GM18511 (cell line): ENCODE measurements around the gene IL3.
A peak's percentile ranks its signal among the peaks of the same experiment; 100 is the strongest.

ENCODE experiments used
- ATAC-seq: cut with Tn5 transposase; IDR thresholded peaks from one replicate; pipeline ENCODE4 v1.9.1; 2021; ENCODE audit warnings: mild to moderate bottlenecking, moderate library complexity; ENCODE audit not compliant: unreplicated experiment

IL3 gene

DNA sequence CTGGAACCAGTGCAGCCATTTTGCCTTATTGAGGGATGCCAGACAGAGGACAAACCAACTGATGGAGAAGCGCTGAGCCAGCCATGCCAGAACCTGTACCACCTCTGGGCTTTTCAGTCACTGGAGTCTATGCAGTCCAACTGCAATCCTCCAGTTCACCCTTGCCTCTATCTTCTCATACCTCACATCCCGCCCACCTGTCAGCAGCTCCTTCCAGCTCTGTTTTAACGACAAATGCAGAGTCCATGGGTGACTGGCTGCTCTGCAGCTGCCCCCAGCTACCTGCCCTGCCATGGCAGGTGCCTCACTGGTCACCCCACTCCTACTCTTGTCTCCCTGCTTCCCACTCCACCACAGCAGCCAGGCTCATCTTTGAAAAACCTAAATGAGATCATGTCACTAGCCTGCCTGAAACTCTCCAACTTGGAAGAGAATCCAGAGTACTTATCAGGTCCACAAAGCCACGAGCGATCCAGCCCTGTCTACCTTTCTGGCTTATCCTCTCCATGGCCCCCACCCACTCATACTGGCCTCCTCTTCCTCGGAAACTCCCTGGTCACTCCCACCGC, 35.0 kb upstream of the IL3 start:
- ATAC-seq: no peak

DNA sequence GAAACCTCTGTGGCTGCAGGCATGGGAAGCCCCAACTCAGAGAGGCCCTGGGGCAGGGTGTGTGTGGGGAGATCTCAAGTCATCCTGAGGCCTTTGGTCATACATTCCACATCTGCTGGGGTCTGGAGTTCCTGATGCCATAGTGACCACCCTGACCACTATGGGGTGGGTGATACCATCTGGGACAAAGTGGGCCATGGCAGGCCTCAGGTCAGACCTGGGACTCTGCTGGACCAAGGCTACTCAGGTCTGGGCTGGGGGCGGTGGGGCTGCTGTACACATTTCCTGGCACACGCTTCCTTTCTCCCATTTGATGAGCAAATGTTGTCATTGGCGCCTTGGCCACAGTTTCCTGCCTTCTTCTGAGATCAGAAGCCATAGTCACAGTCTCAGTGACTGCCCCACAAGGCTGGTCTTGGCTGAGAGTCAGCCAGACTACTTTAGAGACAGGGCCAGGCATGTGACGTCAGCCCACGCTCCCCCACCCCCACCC, 33.9 kb upstream of the IL3 start:
- ATAC-seq: no peak

- ATAC-seq: peak; percentile 59
Measured at GRCh38 chr5:132027027-132027426, 33.4 kb upstream of the IL3 start.

DNA sequence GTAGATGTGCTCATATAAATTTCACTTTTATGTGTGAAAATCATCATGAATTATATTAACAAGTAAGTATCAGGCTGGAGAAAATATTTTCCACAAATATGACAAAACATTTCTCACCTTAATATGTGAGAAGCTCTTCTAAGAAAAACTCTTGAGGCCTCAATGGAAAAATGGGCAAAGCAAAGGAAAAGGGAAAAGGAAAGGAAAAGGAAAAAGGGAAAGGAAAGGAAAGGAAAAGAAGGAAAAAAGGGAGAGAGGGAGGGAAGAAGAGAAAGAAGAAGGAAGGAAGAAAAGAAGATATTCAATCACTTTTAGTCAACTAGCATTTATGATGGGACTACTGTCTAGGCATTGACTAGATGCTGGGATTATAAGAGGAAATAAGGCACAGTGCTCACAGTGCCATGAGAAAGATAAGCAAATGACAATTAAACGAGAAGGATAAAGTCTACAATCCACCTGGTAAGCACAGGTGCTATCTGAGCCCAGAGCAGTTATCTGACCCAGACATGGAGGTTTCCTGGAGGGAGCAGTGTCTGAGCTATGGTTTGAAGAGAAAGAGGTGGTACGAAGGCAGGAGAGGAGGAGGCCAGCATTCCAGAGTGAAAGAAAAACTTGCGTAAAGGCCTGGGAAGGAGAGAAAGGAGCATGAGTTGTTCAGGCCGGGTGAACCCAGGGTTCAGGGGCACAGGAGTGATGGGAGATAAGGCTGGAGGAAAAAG, 30.7 kb upstream of the IL3 start:
- no peak for ATAC-seq

GRCh38 chr5:132030610-132031009, 29.8 kb upstream of the IL3 start:
- no peak for ATAC-seq

- no peak for ATAC-seq
Measured at GRCh38 chr5:132032196-132032595, 28.3 kb upstream of the IL3 start.

DNA sequence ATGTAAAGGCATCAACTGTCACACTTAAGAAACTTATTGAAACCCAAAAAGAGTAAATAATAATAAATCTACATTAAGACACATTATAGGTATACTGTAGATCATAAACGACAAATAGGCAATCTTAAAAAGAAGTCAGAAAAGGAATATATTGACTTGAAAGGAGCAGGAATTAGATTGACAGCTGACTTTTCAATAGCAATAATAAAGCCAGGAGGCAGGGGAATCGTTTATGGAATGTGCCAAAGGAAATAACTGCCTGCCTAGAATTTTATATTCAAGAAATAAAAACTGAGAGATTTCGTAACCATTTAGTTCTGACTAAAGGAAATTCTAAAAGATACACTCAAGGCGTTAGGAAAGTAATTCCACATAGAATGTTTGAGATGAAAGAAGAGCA, 27.3 kb upstream of the IL3 start:
- no peak for ATAC-seq

- no peak for ATAC-seq
Measured at GRCh38 chr5:132037353-132037752, 23.1 kb upstream of the IL3 start.

DNA sequence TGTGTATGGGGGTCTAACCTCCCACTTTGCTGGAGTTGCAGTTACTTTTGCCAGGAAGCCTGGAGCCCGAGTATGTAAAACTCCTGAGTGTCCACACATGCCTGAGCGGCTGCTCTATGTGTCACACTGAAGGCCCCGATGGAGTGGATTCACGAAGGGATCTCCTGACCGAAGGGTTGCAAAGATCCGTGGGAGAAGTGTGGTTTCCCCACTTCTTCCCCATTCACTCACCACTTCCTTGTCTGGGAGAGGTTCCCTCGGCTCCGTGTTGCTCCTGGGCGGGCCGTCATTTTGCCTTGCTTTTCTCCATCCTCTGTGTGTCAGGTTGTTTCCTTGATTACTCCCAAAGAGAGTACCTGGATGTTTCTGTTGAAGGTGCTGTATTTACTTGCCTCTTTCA, 16.2 kb upstream of the IL3 start:
- ATAC-seq: no peak

GRCh38 chr5:132046880-132047299, 13.6 kb upstream of the IL3 start:
- ATAC-seq: no peak

DNA sequence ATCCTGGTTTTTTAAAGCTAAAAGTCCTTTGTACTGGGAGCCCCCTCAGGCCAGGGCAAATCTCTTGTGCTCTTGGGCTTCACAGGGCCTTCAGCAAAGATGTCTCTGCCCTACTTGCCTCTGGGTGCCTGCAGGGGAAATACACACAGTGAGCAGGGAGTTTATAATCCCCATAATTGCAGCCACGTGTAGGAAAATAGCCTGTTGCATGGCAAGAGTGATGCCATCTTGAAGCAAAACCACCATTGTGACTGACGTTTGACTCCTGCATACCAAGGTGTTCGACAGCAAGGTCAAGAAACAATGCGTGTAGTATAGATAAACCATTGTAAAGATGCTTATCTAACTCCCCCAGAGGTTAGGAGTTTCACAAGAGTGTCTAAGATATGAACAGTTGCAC, 11.4 kb upstream of the IL3 start:
- ATAC-seq: no peak

DNA sequence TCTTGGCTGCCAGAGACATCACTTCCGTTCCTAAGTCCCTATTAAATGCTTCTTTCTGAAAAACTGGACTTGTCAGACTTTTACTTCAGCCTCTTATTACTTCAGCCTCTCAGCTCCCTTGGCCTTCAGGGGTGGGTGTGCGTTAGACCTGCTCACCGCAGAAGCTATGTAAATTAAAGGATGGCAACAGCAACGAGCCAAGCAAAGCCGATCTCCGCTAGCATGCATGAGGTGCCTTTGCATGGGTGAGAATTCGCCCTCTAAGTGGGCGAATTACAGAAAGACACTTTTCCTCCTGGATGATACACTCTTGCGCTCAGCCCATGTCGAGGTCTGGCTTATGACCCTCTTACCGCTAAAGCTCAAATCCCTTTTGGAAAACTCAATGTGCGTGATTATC, 10.9 kb upstream of the IL3 start:
- no peak for ATAC-seq

DNA sequence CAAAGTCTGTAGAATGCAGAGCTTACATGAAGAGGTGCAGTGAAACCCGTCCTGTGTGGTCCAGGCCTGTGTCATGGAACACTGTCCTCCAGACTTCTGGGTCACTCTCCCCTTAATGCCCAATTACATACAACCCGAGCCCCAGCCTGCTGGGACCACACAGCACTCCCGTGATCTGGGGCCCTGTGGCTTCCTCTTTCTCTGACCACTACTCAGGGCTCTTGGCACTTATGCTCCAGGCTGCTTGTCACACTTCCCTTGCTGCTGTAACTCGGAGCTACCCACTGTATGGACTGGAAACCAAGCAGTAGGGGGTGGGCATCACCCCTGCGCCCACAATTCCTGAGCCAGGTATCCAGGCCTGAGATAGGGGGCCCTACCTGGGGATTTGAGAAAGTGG, 10.3 kb upstream of the IL3 start:
- ATAC-seq: no peak

DNA sequence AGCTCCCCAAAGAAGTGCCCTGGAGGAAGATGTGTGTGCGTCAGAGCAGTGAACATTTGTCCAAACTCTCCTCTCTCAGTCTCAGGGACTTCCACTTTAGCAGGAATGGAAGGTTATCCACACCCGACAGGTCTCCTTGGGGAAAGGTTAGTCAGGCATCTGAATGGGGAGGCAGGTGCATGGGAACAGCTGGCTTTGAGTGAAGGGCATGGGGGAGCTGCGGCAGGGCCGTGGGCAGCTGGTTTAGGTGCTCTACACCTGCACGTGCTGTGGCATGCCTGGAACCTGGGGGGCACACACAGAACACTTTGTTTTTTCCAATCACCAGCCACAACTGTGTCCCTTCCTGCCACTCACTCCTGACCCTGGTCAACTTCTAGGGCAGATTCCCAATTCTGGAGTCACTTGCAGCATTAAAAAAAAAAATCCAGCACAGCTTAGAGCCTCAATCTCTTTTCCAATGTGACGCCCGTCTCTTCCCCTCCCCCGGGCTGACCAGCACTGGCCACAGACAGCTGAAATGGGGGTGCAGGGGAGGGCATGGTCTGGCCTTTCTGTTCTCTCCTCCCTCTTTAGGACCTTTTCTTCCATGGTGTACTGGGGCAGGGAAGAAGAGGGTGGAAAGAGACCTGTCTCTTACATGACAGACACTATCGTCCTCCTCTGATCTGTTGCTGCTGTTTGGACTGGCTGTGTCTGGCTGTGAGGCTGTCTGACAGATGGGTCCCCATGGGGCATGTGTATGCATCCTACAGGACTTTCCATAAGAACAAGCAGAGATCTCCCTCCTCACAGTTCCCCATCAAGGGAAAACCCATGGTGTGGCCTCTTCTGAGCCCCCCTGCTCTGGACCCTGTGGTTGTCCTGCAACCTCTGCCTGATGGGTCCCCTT, 9.5 kb upstream of the IL3 start:
- ATAC-seq: no peak

- no peak for ATAC-seq
Measured at GRCh38 chr5:132052520-132052919, 7.9 kb upstream of the IL3 start.

- no peak for ATAC-seq
Measured at GRCh38 chr5:132053483-132053882, 7.0 kb upstream of the IL3 start.

DNA sequence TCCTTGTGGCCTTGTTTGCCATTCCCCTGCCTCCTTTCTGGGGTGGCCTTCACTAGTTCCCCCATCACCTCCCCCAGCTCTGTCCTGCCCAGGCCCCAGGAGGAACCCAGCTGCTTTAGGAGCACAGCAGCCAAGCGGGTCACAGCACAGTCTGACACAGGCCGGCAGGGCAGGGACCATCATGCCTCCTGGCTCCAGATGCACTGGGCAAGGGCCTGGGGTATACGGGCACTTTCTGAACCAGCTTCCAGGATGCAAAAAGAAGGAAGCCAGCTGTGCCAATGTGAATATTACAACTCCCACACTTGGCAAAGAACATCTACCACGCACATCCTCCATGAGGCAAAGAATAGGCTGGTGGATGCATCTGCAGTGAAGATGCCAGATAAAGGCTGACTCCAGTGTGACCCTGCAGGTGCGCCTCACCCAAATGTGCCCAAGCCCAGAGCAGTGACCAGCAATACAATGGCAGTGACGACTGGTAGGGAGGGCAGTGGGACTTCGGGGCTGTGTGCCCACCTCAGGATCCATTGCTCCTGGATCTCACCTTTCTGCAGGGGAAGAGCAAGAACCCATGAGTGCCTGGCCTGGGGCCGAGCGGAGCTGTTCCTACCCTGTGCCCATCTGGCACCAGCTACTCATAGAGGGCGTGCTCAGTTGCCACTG, 6.3 kb upstream of the IL3 start:
- ATAC-seq: no peak

- no peak for ATAC-seq
Measured at GRCh38 chr5:132054697-132055440, 5.6 kb upstream of the IL3 start.

GRCh38 chr5:132055441-132055807, 5.0 kb upstream of the IL3 start:
- ATAC-seq: no peak

DNA sequence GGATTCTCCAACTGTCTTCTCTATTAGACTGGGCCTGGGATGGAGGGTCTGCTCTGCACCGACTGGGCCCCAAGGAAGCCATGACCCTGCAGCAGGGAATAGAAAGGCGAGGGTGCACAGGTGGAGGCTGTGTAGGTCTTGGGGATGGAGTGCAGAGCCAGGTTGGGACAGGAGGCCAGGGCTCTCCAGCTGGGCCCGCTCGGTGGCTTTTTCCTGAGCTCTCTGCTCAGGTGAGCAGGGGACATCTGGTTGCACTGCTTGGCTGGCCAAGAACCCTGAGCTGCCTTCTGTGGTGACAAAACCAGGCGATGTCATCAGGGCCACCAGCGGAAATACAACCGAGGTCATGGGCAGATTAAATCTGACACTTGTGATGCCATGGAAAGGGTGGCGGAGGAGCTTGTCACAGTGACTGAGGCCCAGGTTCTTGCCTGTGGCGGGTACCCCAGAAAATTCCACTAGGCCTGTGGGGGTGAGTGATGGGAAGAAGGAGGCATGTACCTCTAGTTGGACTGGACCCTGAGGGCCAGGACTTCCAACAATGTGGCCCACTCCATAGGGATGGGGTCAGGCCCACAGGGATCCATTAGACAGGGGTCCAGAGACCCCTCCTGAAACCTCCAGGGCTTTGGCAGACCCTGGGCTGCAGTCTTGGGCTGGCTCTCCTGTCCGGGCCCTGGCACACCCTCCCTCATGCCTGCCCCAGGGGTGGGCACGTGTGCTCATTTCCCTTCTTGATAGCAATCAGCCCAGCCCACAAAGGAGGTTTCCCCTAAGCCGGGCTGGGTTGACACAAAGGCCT, 4.4 kb upstream of the IL3 start:
- ATAC-seq: no peak
